A549 (cell line): ENCODE measurements around the gene FBXL22.

ENCODE experiments used
- CBX2 ChIP-seq: fragments of 200-600 bp; sonication (generic); IDR thresholded peaks from 2 replicates; pipeline ENCODE4 v1.6.1; 2016; ENCODE audit warnings: low read depth, mild to moderate bottlenecking, borderline replicate concordance
- CBX8 ChIP-seq: fragments of 200-600 bp; sonication (generic); IDR thresholded peaks from 2 replicates; pipeline ENCODE4 v1.6.1; 2016
- CTCF ChIP-seq: fragments of >200 bp; sonication (Bioruptor Twin); formaldehyde crosslinking; IDR thresholded peaks from 3 replicates; pipeline ENCODE4 v1.5.1; 2016
- EP300 ChIP-seq, 2 experiments: fragments of >200 bp; sonication (Bioruptor Twin); formaldehyde crosslinking; IDR thresholded peaks; 2 replicates in 1 of 2; 3 replicates in 1 of 2; pipeline ENCODE4 v1.6.1; 2016 to 2017
- ESRRA ChIP-seq: fragments of 150-350 bp; IDR thresholded peaks from 2 replicates; pipeline ENCODE4 v1.6.1; 2014; ENCODE audit warnings: mild to moderate bottlenecking, low read length, borderline replicate concordance
- MAFK ChIP-seq: fragments of 450-650 bp; IDR thresholded peaks from 2 replicates; pipeline ENCODE4 v1.6.1; 2014; ENCODE audit not compliant: partially characterized antibody
- MAX ChIP-seq: IDR thresholded peaks from 2 replicates; pipeline ENCODE4 v1.6.1; 2012
- MAZ ChIP-seq: fragments of 150-350 bp; IDR thresholded peaks from 2 replicates; pipeline ENCODE4 v1.6.1; 2014; ENCODE audit warnings: antibody characterized with exemption, low read depth, low read length, borderline replicate concordance
- MYC ChIP-seq: IDR thresholded peaks from 2 replicates; pipeline ENCODE4 v1.6.1; 2012; ENCODE audit warnings: mild to moderate bottlenecking, inconsistent platforms, low read length, improper control_type of control experiment, borderline replicate concordance
- POLR2A ChIP-seq: IDR thresholded peaks from 2 replicates; pipeline ENCODE4 v1.6.1; 2012; ENCODE audit warnings: mild to moderate bottlenecking, low read length
- RNF2 ChIP-seq: fragments of 200-600 bp; sonication (generic); IDR thresholded peaks from 2 replicates; pipeline ENCODE4 v1.6.1; 2016; ENCODE audit warnings: low read depth, mild to moderate bottlenecking, antibody characterized with exemption, moderate library complexity, borderline replicate concordance
- TP53 ChIP-seq: fragments of 250-450 bp; sonication (Bioruptor Pico); IDR thresholded peaks from 2 replicates; pipeline ENCODE4 v1.5.0; 2021; ENCODE audit warnings: mild to moderate bottlenecking, moderate library complexity
- TF ChIP-seq, protein P1 (sequence below): fragments of 200-600 bp; sonication (generic); IDR thresholded peaks from 2 replicates; pipeline ENCODE4 v1.6.1; 2016; ENCODE audit warnings: antibody characterized with exemption, mild to moderate bottlenecking, moderate library complexity

- TF ChIP-seq CTCF (no peak), ESRRA (no peak), RNF2 (no peak), TP53 (CRISPR knock-in tag) (no peak), MAZ (no peak), MAFK (no peak), CBX2 (no peak), CBX8 (no peak), EP300 (IDR thresholded peaks at IDR 0.05) (no peak), MAX (no peak), POLR2A (no peak), MYC (no peak)
- TF ChIP-seq, protein P1, sequence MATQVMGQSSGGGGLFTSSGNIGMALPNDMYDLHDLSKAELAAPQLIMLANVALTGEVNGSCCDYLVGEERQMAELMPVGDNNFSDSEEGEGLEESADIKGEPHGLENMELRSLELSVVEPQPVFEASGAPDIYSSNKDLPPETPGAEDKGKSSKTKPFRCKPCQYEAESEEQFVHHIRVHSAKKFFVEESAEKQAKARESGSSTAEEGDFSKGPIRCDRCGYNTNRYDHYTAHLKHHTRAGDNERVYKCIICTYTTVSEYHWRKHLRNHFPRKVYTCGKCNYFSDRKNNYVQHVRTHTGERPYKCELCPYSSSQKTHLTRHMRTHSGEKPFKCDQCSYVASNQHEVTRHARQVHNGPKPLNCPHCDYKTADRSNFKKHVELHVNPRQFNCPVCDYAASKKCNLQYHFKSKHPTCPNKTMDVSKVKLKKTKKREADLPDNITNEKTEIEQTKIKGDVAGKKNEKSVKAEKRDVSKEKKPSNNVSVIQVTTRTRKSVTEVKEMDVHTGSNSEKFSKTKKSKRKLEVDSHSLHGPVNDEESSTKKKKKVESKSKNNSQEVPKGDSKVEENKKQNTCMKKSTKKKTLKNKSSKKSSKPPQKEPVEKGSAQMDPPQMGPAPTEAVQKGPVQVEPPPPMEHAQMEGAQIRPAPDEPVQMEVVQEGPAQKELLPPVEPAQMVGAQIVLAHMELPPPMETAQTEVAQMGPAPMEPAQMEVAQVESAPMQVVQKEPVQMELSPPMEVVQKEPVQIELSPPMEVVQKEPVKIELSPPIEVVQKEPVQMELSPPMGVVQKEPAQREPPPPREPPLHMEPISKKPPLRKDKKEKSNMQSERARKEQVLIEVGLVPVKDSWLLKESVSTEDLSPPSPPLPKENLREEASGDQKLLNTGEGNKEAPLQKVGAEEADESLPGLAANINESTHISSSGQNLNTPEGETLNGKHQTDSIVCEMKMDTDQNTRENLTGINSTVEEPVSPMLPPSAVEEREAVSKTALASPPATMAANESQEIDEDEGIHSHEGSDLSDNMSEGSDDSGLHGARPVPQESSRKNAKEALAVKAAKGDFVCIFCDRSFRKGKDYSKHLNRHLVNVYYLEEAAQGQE, result no peak
These were observed 33.0 kb downstream of the FBXL22 start for GRCh38 chr15:63630036-63630751.
